CD14-positive monocyte (primary cell): Measurements from ENCODE around the gene SRCIN1. TPM values are rescaled to one million over a fixed set of nuclear protein-coding genes. Genes with fewer than 3 reads are reported as not detected.
A peak's percentile ranks its signal among the peaks of the same experiment; 100 is the strongest.

Source experiments
- DNase-seq, 3 donors: peaks; one replicate each; pipeline ENCODE4 v3.0.0-alpha.2; 2011 to 2022
- H2AFZ ChIP-seq: 2 replicates; pipeline ENCODE4 v1.6.0; 2012; ENCODE audit warnings: mild to moderate bottlenecking, low read depth, low read length, inconsistent platforms; ENCODE audit not compliant: insufficient read depth, poor library complexity, severe bottlenecking
- H3K27ac ChIP-seq, 2 donors: 1 replicate in 1 of 2; 2 replicates in 1 of 2; pipeline ENCODE4 v1.5.1; 2012 to 2013; ENCODE audit warnings: low read length in 2 of 2, control low read depth in 1 of 2, inconsistent platforms in 1 of 2, low read depth in 1 of 2, mild to moderate bottlenecking in 1 of 2
- H3K27me3 ChIP-seq, 2 donors: one replicate each; pipeline versions ENCODE4 v1.6.0 to v1.6.1; 2011 to 2013; ENCODE audit warnings: low read length in 2 of 2; ENCODE audit not compliant: control insufficient read depth in 2 of 2, insufficient read depth in 2 of 2
- H3K36me3 ChIP-seq, 2 donors: replicated peaks in 1 of 2; 1 replicate in 1 of 2; 2 replicates in 1 of 2; pipeline versions ENCODE4 v1.5.1 to v1.6.1; 2012 to 2013; ENCODE audit warnings: low read length in 2 of 2, control low read depth in 1 of 2, inconsistent platforms in 1 of 2, mild to moderate bottlenecking in 1 of 2; ENCODE audit not compliant: insufficient read depth in 2 of 2, control insufficient read depth in 1 of 2
- H3K4me1 ChIP-seq, 2 donors: 1 replicate in 1 of 2; 2 replicates in 1 of 2; pipeline versions ENCODE4 v1.5.1 to v1.6.1; 2012 to 2013; ENCODE audit warnings: low read length in 2 of 2, control low read depth in 1 of 2, inconsistent platforms in 1 of 2, mild to moderate bottlenecking in 1 of 2, moderate library complexity in 1 of 2; ENCODE audit not compliant: insufficient read depth in 2 of 2, control insufficient read depth in 1 of 2
- H3K4me2 ChIP-seq: replicated peaks from 2 replicates; pipeline ENCODE3; 2012; ENCODE audit warnings: low read length, moderate library complexity, mild to moderate bottlenecking; ENCODE audit not compliant: poor library complexity, severe bottlenecking; ENCODE audit errors: extremely low read depth
- H3K4me3 ChIP-seq, 3 experiments: fragments of 200-600 bp in 1 of 3; sonication (generic) in 1 of 3; replicated peaks in 1 of 3; 1 replicate in 2 of 3; 2 replicates in 1 of 3; pipeline ENCODE4 v1.5.1; 2011 to 2013; ENCODE audit warnings: low read length in 3 of 3, mild to moderate bottlenecking in 3 of 3, control low read depth in 2 of 3, low read depth in 2 of 3, inconsistent platforms in 1 of 3, moderate library complexity in 1 of 3
- H3K79me2 ChIP-seq: 2 replicates; pipeline ENCODE4 v1.6.0; 2012; ENCODE audit warnings: mild to moderate bottlenecking, control low read depth, inconsistent platforms, low read length, moderate library complexity; ENCODE audit not compliant: insufficient read depth
- H3K9ac ChIP-seq: 2 replicates; pipeline ENCODE4 v1.6.0; 2017; ENCODE audit warnings: low read length, mild to moderate bottlenecking; ENCODE audit not compliant: insufficient read depth, poor library complexity, severe bottlenecking
- H3K9me3 ChIP-seq, 2 donors: replicated peaks in 1 of 2; 1 replicate in 1 of 2; 2 replicates in 1 of 2; pipeline versions ENCODE4 v1.5.1 to v1.6.1; 2012 to 2013; ENCODE audit warnings: low read length in 2 of 2, control low read depth in 1 of 2; ENCODE audit not compliant: control insufficient read depth in 1 of 2, insufficient read depth in 1 of 2
- H4K20me1 ChIP-seq: 2 replicates; pipeline ENCODE4 v1.6.0; 2012; ENCODE audit warnings: mild to moderate bottlenecking, low read length, control low read depth, moderate library complexity; ENCODE audit not compliant: insufficient read depth
- H3K27ac Mint-ChIP-seq, 7 donors: one replicate each; pipeline ENCODE4 v1.8.0; 2020; ENCODE audit warnings: mild to moderate bottlenecking in 7 of 7, mixed read lengths in 7 of 7, moderate library complexity in 6 of 7, inconsistent platforms in 2 of 7
- H3K27me3 Mint-ChIP-seq, 3 donors: one replicate each; pipeline ENCODE4 v1.8.0; 2021 to 2022; ENCODE audit warnings: low read depth in 3 of 3, mild to moderate bottlenecking in 3 of 3, mixed read lengths in 3 of 3, moderate library complexity in 3 of 3, inconsistent platforms in 1 of 3
- H3K36me3 Mint-ChIP-seq, 2 donors: one replicate each; pipeline ENCODE4 v1.8.0; 2020; ENCODE audit warnings: mixed read lengths in 2 of 2, inconsistent platforms in 1 of 2, mild to moderate bottlenecking in 1 of 2
- H3K4me1 Mint-ChIP-seq: one replicate; pipeline ENCODE4 v1.8.0; 2020; ENCODE audit warnings: mild to moderate bottlenecking, mixed read lengths
- H3K4me3 Mint-ChIP-seq, 2 donors: one replicate each; pipeline ENCODE4 v1.8.0; 2020; ENCODE audit warnings: mild to moderate bottlenecking in 2 of 2, mixed read lengths in 2 of 2, moderate library complexity in 1 of 2
- H3K9me3 Mint-ChIP-seq, 7 donors: one replicate each; pipeline ENCODE4 v1.8.0; 2020 to 2022; ENCODE audit warnings: mixed read lengths in 7 of 7, mild to moderate bottlenecking in 6 of 7, moderate library complexity in 6 of 7, inconsistent platforms in 2 of 7
- WGBS: methylation state at CpG from one replicate; pipeline ENCODE4 v1.1.5; 2013; ENCODE audit warnings: missing lambda C conversion rate; ENCODE audit not compliant: insufficient coverage; 5-methylcytosine and 5-hydroxymethylcytosine counted together
- intact Hi-C, 2 donors: fragments of 100-400 bp; cut with micrococcal nuclease; formaldehyde crosslinking; loops; one replicate each; pipeline versions ENCODE4 v1.15.0 to v1.15.1; 2023
- polyA plus RNA-seq, 3 donors: library from polyadenylated mRNA; depleted of rRNA in 1 of 3; unstranded in 2 of 3; stranded (reverse) in 1 of 3; fragments of 300-500 nt in 2 of 3; fragments of >200 nt in 1 of 3; fragmentation: Illumina TruSeq in 2 of 3; gene quantifications; 1 replicate in 2 of 3; 2 replicates in 1 of 3; pipeline ENCODE4 v1.2.3, GENCODE V29; 2012 to 2021
- TF ChIP-seq, protein P1 (sequence below): fragments of 200-600 bp; IDR thresholded peaks from one replicate; pipeline ENCODE4 v1.8.0; 2022; ENCODE audit warnings: antibody characterized with exemption, mild to moderate bottlenecking

The SRCIN1 gene
- polyA plus RNA-seq, 3 donors: 0.01 TPM; not detected in 2

DNA sequence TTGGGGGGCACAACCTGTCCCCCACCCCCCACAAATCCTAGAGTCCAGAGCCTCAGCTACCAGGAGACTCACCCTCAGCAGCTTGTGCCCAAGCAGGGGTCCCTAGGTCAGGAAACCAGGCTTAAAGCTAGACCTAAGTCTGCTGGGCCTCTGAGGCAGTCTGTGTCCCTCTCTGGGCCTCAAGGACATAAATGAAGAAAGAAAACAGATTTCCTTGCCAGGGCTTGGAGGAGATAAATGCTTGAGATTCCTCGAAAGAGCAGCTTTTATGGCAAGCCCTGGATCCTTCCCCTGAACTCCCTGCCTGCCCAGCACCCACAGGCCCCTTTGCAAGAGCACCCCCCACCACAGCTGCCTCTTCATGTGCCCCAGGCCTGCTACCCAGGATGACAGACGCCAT lies 3.3 kb downstream of the SRCIN1 start:
- H3K4me3 Mint-ChIP-seq: peak overlapping the region in 1 of 2 donors; percentile 70
- H3K4me1 Mint-ChIP-seq: peaks cover 6% of the 10 kb centered on the region
- peaks cover 71 to 94% of the 10 kb centered on the region in 2 donors for H3K27me3 ChIP-seq
- H3K9ac ChIP-seq: no peak overlapping the region
- TF ChIP-seq, protein P1, sequence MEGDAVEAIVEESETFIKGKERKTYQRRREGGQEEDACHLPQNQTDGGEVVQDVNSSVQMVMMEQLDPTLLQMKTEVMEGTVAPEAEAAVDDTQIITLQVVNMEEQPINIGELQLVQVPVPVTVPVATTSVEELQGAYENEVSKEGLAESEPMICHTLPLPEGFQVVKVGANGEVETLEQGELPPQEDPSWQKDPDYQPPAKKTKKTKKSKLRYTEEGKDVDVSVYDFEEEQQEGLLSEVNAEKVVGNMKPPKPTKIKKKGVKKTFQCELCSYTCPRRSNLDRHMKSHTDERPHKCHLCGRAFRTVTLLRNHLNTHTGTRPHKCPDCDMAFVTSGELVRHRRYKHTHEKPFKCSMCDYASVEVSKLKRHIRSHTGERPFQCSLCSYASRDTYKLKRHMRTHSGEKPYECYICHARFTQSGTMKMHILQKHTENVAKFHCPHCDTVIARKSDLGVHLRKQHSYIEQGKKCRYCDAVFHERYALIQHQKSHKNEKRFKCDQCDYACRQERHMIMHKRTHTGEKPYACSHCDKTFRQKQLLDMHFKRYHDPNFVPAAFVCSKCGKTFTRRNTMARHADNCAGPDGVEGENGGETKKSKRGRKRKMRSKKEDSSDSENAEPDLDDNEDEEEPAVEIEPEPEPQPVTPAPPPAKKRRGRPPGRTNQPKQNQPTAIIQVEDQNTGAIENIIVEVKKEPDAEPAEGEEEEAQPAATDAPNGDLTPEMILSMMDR: no peak
- H3K9me3 ChIP-seq: peaks cover 0 to 23% of the 10 kb centered on the region in 2 donors
- intact Hi-C loops: no loop called here
- no peaks in the 10 kb centered on the region for H3K36me3 ChIP-seq
- peaks cover 0 to 17% (median 10%) of the 10 kb centered on the region in 7 donors for H3K9me3 Mint-ChIP-seq
- 13% methylated on average over 2 of the region's 2 CpGs for WGBS
- no peak overlapping the region for H3K27ac ChIP-seq
- peaks cover 7 to 10% of the 10 kb centered on the region in 2 donors for H3K4me1 ChIP-seq
- no peak overlapping the region for H3K4me3 ChIP-seq
- peaks cover 88 to 98% (median 91%) of the 10 kb centered on the region in 3 donors for H3K27me3 Mint-ChIP-seq
- no peak overlapping the region for H2AFZ ChIP-seq
- H3K4me2 ChIP-seq: no peak overlapping the region
- H4K20me1 ChIP-seq: peaks cover 5% of the 10 kb centered on the region
- H3K36me3 Mint-ChIP-seq: no peaks in the 10 kb centered on the region
- DNase-seq: no peak
- H3K27ac Mint-ChIP-seq: no peak overlapping the region
- no peaks in the 10 kb centered on the region for H3K79me2 ChIP-seq

DNA sequence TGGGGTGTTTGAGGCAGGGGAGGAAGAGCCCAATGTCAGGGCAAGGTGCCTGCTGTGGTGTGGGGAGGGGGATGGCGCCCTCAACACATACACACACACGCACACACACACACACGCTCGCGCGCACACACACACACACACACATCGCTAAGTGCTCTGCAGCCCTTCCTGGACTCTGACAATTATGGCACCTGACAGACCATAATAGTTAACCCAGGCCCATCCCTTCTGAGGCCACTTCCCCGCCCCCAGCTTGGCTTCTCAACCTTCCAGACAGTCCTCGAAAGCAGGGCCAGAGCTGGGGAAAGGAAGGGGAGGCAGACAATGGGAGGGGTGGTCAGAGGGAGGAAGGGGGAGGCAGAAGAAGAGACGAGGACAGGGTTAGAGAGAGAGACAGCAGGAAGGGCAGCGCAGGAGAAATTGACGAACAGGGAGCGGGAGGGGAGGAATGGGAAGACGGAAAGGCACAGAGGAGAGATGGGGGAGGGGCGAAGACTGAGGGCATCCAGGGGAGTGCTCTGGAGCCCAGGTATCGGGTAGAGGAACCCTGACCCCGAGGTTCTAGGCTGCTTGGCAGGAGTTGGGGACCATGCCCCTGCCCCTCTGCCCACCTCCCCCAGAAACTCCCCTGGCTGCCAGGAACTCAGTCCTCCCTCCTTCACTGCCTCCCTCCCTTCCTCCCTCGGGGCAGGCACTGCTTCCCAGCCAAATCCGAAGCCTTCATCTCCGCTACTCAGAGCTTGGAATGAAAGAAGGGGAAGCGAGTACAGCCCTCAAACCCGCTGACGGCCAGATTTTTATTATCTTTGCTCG lies 4.0 kb downstream of the SRCIN1 start:
- Mint-ChIP-seq H3K27ac (no peak overlapping the region), H3K9me3 (peaks cover 0 to 22% (median 7%) of the 10 kb centered on the region in 7 donors), H3K4me1 (peaks cover 3% of the 10 kb centered on the region), H3K36me3 (no peaks in the 10 kb centered on the region), H3K4me3 (peak overlapping the region in 1 of 2 donors; percentile 69), H3K27me3 (peaks cover 88 to 98% (median 91%) of the 10 kb centered on the region in 3 donors)
- H3K4me3 ChIP-seq: no peak overlapping the region
- no peak overlapping the region for H3K9ac ChIP-seq
- no peaks in the 10 kb centered on the region for H3K36me3 ChIP-seq
- H3K4me1 ChIP-seq: peaks cover 6 to 9% of the 10 kb centered on the region in 2 donors
- no peak overlapping the region for H3K27ac ChIP-seq
- intact Hi-C loops: no loop called here
- H3K9me3 ChIP-seq: peaks cover 0 to 15% of the 10 kb centered on the region in 2 donors
- no peak overlapping the region for H3K4me2 ChIP-seq
- WGBS: under 1% methylated on average over 13 of the region's 24 CpGs
- H4K20me1 ChIP-seq: peaks cover 5% of the 10 kb centered on the region
- DNase-seq: no peak
- TF ChIP-seq, protein P1: no peak
- no peak overlapping the region for H2AFZ ChIP-seq
- H3K27me3 ChIP-seq: peaks cover 71 to 94% of the 10 kb centered on the region in 2 donors
- H3K79me2 ChIP-seq: no peaks in the 10 kb centered on the region
